HG03469 (cell line): Measurements from ENCODE around the gene TSPAN9.

Source experiments
- ATAC-seq: cut with Tn5 transposase; IDR thresholded peaks from one replicate; pipeline ENCODE4 v1.9.1; 2021; ENCODE audit warnings: mild to moderate bottlenecking, moderate library complexity, moderate number of reproducible peaks; ENCODE audit not compliant: unreplicated experiment

The TSPAN9 gene

GRCh38 chr12:3075315-3075714 is 1.9 kb upstream of the TSPAN9 start:
- ATAC-seq, result no peak

- no peak for ATAC-seq
Measured at GRCh38 chr12:3077572-3078081, 448 bp downstream of the TSPAN9 start.

GRCh38 chr12:3078086-3078820 is 1.1 kb downstream of the TSPAN9 start:
- no peak for ATAC-seq

- ATAC-seq, result no peak
Measured at GRCh38 chr12:3081091-3081490, 3.9 kb downstream of the TSPAN9 start.

GRCh38 chr12:3081886-3082285 is 4.7 kb downstream of the TSPAN9 start:
- no peak for ATAC-seq

GRCh38 chr12:3083241-3083920 is 6.2 kb downstream of the TSPAN9 start:
- no peak for ATAC-seq

- no peak for ATAC-seq
Measured at GRCh38 chr12:3083921-3084347, 6.8 kb downstream of the TSPAN9 start.

- ATAC-seq, result no peak
Measured at GRCh38 chr12:3084742-3085141, 7.6 kb downstream of the TSPAN9 start.

- no peak for ATAC-seq
Measured at GRCh38 chr12:3085341-3086139, 8.4 kb downstream of the TSPAN9 start.

GRCh38 chr12:3086211-3086610 is 9.0 kb downstream of the TSPAN9 start:
- no peak for ATAC-seq

- ATAC-seq, result no peak
Measured at GRCh38 chr12:3086729-3087323, 9.6 kb downstream of the TSPAN9 start.

GRCh38 chr12:3087758-3088650 is 10.8 kb downstream of the TSPAN9 start:
- ATAC-seq, result no peak

- no peak for ATAC-seq
Measured at GRCh38 chr12:3089588-3089987, 12.4 kb downstream of the TSPAN9 start.

- no peak for ATAC-seq
Measured at GRCh38 chr12:3090240-3091037, 13.3 kb downstream of the TSPAN9 start.

GRCh38 chr12:3091038-3091319 is 13.8 kb downstream of the TSPAN9 start:
- ATAC-seq, result no peak

GRCh38 chr12:3091382-3092241 is 14.4 kb downstream of the TSPAN9 start:
- ATAC-seq, result no peak

- ATAC-seq, result no peak
Measured at GRCh38 chr12:3092764-3093163, 15.6 kb downstream of the TSPAN9 start.

GRCh38 chr12:3097186-3097804 is 20.1 kb downstream of the TSPAN9 start:
- ATAC-seq, result no peak
